Spleen (tissue), 11 donors: Measurements from ENCODE around the gene ASIC4. TPM values are rescaled to one million over a fixed set of nuclear protein-coding genes. Genes with fewer than 3 reads are reported as not detected.

Source experiments
- DNase-seq: peaks from one replicate; pipeline ENCODE4 v3.0.0-alpha.2; 2020
- H3K27ac ChIP-seq, 8 donors: fragments of 200-600 bp; sonication (generic) in 7 of 8; 1 replicate in 4 of 8; 2 replicates in 4 of 8; pipeline versions ENCODE4 v1.5.0 to v1.8.0; 2016 to 2021; ENCODE audit warnings: inconsistent platforms in 4 of 8, mild to moderate bottlenecking in 4 of 8, moderate library complexity in 1 of 8
- H3K27me3 ChIP-seq, 7 donors: fragments of 200-600 bp; sonication (generic) in 6 of 7; replicated peaks in 1 of 7; 1 replicate in 4 of 7; 2 replicates in 3 of 7; pipeline versions ENCODE4 v1.5.0 to v1.8.0; 2016 to 2021; ENCODE audit warnings: inconsistent platforms in 3 of 7, mild to moderate bottlenecking in 1 of 7
- H3K36me3 ChIP-seq, 6 donors: fragments of 200-600 bp; sonication (generic) in 5 of 6; 1 replicate in 4 of 6; 2 replicates in 2 of 6; pipeline versions ENCODE4 v1.5.0 to v1.8.0; 2016 to 2021; ENCODE audit warnings: inconsistent platforms in 2 of 6
- H3K4me1 ChIP-seq, 6 donors: fragments of 200-600 bp; sonication (generic) in 5 of 6; 1 replicate in 3 of 6; 2 replicates in 3 of 6; pipeline versions ENCODE4 v1.5.0 to v1.8.0; 2016 to 2021; ENCODE audit warnings: inconsistent platforms in 3 of 6
- H3K4me3 ChIP-seq, 8 donors: fragments of 200-600 bp; sonication (generic) in 7 of 8; 1 replicate in 4 of 8; 2 replicates in 4 of 8; pipeline versions ENCODE4 v1.5.0 to v1.8.0; 2016 to 2021; ENCODE audit warnings: inconsistent platforms in 4 of 8, mild to moderate bottlenecking in 4 of 8, moderate library complexity in 2 of 8
- H3K9me3 ChIP-seq, 8 donors: fragments of 200-600 bp; sonication (generic) in 7 of 8; 1 replicate in 4 of 8; 2 replicates in 4 of 8; pipeline versions ENCODE4 v1.5.0 to v1.8.0; 2016 to 2021; ENCODE audit warnings: inconsistent platforms in 4 of 8
- CTCF ChIP-seq, 11 experiments: fragments of 200-600 bp in 7 of 11; fragments of 450-650 bp in 4 of 11; sonication (generic) in 4 of 11; IDR thresholded peaks in 8 of 11; conservative IDR thresholded peaks in 3 of 11; 1 replicate in 7 of 11; 2 replicates in 4 of 11; pipeline versions ENCODE4 v1.4.0 to v1.8.0; 2016 to 2021; ENCODE audit warnings: antibody characterized with exemption in 11 of 11, inconsistent platforms in 4 of 11, mild to moderate bottlenecking in 1 of 11
- POLR2A ChIP-seq, 3 donors: fragments of 450-650 bp; IDR thresholded peaks; one replicate each; pipeline ENCODE4 v1.5.1; 2017; ENCODE audit warnings: antibody characterized with exemption in 3 of 3, mild to moderate bottlenecking in 1 of 3
- POLR2AphosphoS5 ChIP-seq, 3 donors: sonication (generic); formaldehyde crosslinking; IDR thresholded peaks; one replicate each; pipeline ENCODE4 v1.5.1; 2017; ENCODE audit warnings: antibody characterized with exemption in 3 of 3
- WGBS, 5 donors: extraction: QIAGEN DNeasy Blood & Tissue Kit in 3 of 5; methylation state at CpG; one replicate each; pipeline versions ENCODE4 v1.1.5 to v1.1.7; 2013 to 2018; 5-methylcytosine and 5-hydroxymethylcytosine counted together
- intact Hi-C: fragments of 100-400 bp; cut with DNase I; formaldehyde crosslinking; loops from one replicate; pipeline ENCODE4 v1.15.0; 2023; ENCODE audit warnings: low total_unique reads
- polyA plus RNA-seq, 3 donors: library from polyadenylated mRNA; stranded (reverse); fragments of 200-250 nt; gene quantifications; one replicate each; pipeline ENCODE4 v1.2.1, GENCODE V29; 2013
- total RNA-seq, 7 donors: library from RNA; depleted of rRNA in 3 of 7; stranded (reverse); fragments of >200 nt in 3 of 7; fragmentation: NEBNext Ultra II Directional in 4 of 7; extraction: Animal tissue kit (Norgen Biotek cat#: 25700) in 4 of 7; gene quantifications; one replicate each; pipeline versions ENCODE4 v1.1.0 to v1.2.1, GENCODE V29; 2016 to 2021
- donor health status: healthy with polysubstance abuse.
- donor health status: DM: no; HTN: no; CAD: no; lungs with moderate emphysema.
- donor health status: DM: no; HTN: no; CAD: no.
- donor health status: Bipolar disorder and iron deficiency.
- donor health status: healthy.
- donor health status: DM: no; HTN: no; CAD: no.
- donor health status: DM: yes; HTN: yes; CAD: no.

ASIC4 gene
- total and polyA plus RNA-seq, 10 donors = 0.04 to 0.32 (median 0.05) TPM; not detected in 6

- peaks cover 0 to 71% (median 27%) of the 10 kb centered on the region in 7 donors for H3K27me3 ChIP-seq
- no peak overlapping the region for H3K4me3 ChIP-seq
- H3K27ac ChIP-seq = no peak overlapping the region
- no peaks in the 10 kb centered on the region for H3K36me3 ChIP-seq
- 79 to 94% (median 92%) methylated on average over 6 to 19 of the region's 19 CpGs for WGBS, 5 donors
- peak; percentile 73 for DNase-seq
- intact Hi-C loops = no loop called here
- TF ChIP-seq POLR2AphosphoS5 (IDR thresholded peaks at IDR 0.05) (no peak), POLR2A (IDR thresholded peaks at IDR 0.05) (no peak), CTCF (IDR thresholded peaks at IDR 0.05 in 8 of 11, conservative IDR thresholded peaks at IDR 0.05 in 3 of 11) (no peak)
- H3K4me1 ChIP-seq = peaks cover 9 to 26% (median 23%) of the 10 kb centered on the region in 6 donors
- no peaks in the 10 kb centered on the region for H3K9me3 ChIP-seq
These were observed 42.1 kb downstream of the ASIC4 start for GRCh38 chr2:219556413-219556812.

GRCh38 chr2:219557320-219557719, 43.0 kb downstream of the ASIC4 start:
- no peaks in the 10 kb centered on the region for H3K36me3 ChIP-seq
- no peak overlapping the region for H3K4me3 ChIP-seq
- WGBS, 5 donors = 85 to 92% (median 90%) methylated on average over 17 to 21 of the region's 21 CpGs
- H3K27me3 ChIP-seq = peaks cover 0 to 62% (median 18%) of the 10 kb centered on the region in 7 donors
- no peaks in the 10 kb centered on the region for H3K9me3 ChIP-seq
- intact Hi-C loops = no loop called here
- DNase-seq = no peak
- no peak overlapping the region for H3K27ac ChIP-seq
- H3K4me1 ChIP-seq = peaks cover 5 to 17% (median 14%) of the 10 kb centered on the region in 6 donors
- no peak for TF ChIP-seq POLR2A (IDR thresholded peaks at IDR 0.05)
- no peak for TF ChIP-seq CTCF (IDR thresholded peaks at IDR 0.05 in 8 of 11, conservative IDR thresholded peaks at IDR 0.05 in 3 of 11)
- TF ChIP-seq POLR2AphosphoS5 (IDR thresholded peaks at IDR 0.05) = no peak

DNA sequence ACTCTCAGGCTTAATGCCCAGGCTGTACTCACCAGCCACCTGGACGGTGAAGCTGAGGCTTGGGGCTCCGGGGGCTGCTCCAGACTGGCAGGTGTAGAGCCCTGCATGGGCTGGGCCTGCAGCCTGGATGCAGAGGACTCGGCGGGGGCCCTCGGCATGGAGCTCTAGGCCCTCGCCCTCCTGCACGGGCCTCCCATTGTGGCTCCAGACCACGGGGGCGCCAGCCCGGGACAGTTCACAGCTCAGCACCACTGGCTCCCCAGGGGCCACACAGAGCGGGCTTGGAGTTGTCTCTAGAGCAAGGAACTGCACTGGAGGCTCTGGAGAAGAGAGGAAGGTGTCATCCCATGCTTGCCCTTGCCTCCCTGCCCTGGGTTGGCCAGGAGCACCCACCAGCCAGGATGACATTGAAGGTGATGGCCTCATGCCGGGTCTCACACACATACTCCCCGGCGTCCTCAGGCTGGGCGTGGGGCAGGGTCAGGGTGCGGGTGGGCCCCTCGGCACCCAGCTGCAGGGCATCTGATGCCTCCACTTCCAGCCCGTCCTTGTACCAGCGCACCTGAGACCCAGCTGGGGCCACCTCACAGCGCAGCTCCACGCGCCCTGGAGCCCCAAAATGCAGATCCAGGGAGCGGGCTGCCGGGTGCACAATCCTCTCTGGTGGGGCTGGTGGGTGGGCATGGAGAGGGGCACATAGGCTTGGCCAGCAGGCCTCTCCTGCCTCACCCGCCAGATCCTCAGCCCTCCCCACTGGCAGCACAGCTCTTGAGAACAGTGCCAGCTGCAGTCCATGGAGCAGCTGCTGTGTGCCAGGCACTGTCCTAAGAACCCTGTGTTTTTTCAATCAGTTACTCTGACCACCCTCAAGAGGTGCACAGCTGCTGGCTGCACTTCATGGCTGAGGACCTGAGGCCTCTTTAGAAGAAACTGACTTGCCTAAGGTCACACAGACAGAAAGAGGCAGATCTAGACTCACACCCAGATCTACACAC, 43.8 kb downstream of the ASIC4 start:
- no peaks in the 10 kb centered on the region for H3K36me3 ChIP-seq
- DNase-seq = peak; percentile 74
- no peak for TF ChIP-seq POLR2A (IDR thresholded peaks at IDR 0.05)
- no peak for TF ChIP-seq CTCF (IDR thresholded peaks at IDR 0.05 in 8 of 11, conservative IDR thresholded peaks at IDR 0.05 in 3 of 11)
- no peak for TF ChIP-seq POLR2AphosphoS5 (IDR thresholded peaks at IDR 0.05)
- H3K4me3 ChIP-seq = no peak overlapping the region
- intact Hi-C loops = no loop called here
- H3K9me3 ChIP-seq = no peaks in the 10 kb centered on the region
- WGBS, 5 donors = 73 to 96% (median 92%) methylated on average over 2 to 25 of the region's 25 CpGs
- peaks cover 0 to 54% (median 10%) of the 10 kb centered on the region in 7 donors for H3K27me3 ChIP-seq
- no peak overlapping the region for H3K27ac ChIP-seq
- H3K4me1 ChIP-seq = peaks cover 2 to 10% (median 7%) of the 10 kb centered on the region in 6 donors
